ENCODE data around the gene ABCD1.

DNA sequence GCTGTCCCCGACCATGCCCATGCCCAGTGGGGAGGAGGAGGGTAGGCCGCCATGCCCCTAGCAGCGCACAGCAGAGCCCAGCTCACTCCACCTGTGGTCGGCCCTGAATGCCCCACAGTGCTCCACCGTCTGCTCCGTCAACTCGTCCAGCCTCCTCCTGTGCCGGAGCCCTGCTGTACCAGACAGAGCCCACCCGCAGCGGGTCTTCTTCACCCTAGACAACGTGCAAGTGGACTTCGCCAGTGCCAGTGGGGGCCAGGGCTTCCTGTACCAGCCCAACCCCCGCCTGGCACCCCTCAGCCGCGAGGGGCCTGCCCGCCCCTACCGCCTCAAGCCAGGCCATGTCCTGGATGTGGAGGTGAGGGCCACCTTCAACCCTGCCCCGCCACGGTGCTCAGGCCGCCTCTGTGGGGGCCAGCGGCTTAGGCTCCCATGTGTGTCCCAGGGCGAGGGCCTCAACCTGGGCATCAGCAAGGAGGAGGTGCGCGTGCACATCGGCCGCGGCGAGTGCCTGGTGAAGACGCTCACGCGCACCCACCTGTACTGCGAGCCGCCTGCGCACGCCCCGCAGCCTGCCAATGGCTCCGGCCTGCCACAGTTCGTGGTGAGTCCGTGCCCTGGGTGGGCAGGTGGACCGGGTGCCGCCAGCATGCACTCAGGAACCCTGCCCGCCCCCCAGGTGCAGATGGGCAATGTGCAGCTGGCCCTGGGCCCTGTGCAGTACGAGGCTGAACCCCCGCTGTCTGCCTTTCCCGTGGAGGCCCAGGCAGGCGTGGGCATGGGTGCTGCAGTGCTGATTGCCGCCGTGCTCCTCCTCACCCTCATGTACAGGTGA lies 49.3 kb downstream of the ABCD1 start:
- TF ChIP-seq, protein P1, sequence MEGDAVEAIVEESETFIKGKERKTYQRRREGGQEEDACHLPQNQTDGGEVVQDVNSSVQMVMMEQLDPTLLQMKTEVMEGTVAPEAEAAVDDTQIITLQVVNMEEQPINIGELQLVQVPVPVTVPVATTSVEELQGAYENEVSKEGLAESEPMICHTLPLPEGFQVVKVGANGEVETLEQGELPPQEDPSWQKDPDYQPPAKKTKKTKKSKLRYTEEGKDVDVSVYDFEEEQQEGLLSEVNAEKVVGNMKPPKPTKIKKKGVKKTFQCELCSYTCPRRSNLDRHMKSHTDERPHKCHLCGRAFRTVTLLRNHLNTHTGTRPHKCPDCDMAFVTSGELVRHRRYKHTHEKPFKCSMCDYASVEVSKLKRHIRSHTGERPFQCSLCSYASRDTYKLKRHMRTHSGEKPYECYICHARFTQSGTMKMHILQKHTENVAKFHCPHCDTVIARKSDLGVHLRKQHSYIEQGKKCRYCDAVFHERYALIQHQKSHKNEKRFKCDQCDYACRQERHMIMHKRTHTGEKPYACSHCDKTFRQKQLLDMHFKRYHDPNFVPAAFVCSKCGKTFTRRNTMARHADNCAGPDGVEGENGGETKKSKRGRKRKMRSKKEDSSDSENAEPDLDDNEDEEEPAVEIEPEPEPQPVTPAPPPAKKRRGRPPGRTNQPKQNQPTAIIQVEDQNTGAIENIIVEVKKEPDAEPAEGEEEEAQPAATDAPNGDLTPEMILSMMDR (IDR thresholded peaks at IDR 0.05; ENCODE audit: low read depth, low read length, missing input control): no peak
- TF ChIP-seq TAF1 (conservative IDR thresholded peaks at IDR 0.05) (no peak), RAD21 (IDR thresholded peaks at IDR 0.05) (no peak), REST (IDR thresholded peaks at IDR 0.05) (no peak)

All from liver (tissue), 3 donors.